SKM-1 treated with dmso at 0.1 percent for 144 hours (cell line): ENCODE measurements around the gene TRAPPC12.
"Not testable (repeated sequence)": the region's sequence is repeated elsewhere in the genome, so short reads cannot be mapped to it uniquely, and the experiment has no call there.

Experiments
- DNase-seq: peaks from one replicate; lab custom pipeline; 2025; ENCODE audit not compliant: unreplicated experiment; lab: John Stamatoyannopoulos, UW

TRAPPC12 gene

GRCh38 chr2:3451926-3452671 lies 72.6 kb downstream of the TRAPPC12 start:
- no peak for DNase-seq

GRCh38 chr2:3453190-3453999 lies 73.9 kb downstream of the TRAPPC12 start:
- DNase-seq, result no peak

GRCh38 chr2:3454005-3454404 lies 74.5 kb downstream of the TRAPPC12 start:
- not testable (repeated sequence) for DNase-seq

- DNase-seq, result no peak
Measured at GRCh38 chr2:3454802-3455201, 75.3 kb downstream of the TRAPPC12 start.

- DNase-seq, result no peak
Measured at GRCh38 chr2:3456125-3456524, 76.6 kb downstream of the TRAPPC12 start.

- DNase-seq, result no peak
Measured at GRCh38 chr2:3457524-3458395, 78.3 kb downstream of the TRAPPC12 start.

- no peak for DNase-seq
Measured at GRCh38 chr2:3458396-3459184, 79.1 kb downstream of the TRAPPC12 start.

GRCh38 chr2:3459185-3460015 lies 79.9 kb downstream of the TRAPPC12 start:
- no peak for DNase-seq

- no peak for DNase-seq
Measured at GRCh38 chr2:3460156-3460555, 80.7 kb downstream of the TRAPPC12 start.

GRCh38 chr2:3460831-3461800 lies 81.6 kb downstream of the TRAPPC12 start:
- no peak for DNase-seq

- DNase-seq, result peak; percentile 26
Measured at GRCh38 chr2:3461801-3462492, 82.5 kb downstream of the TRAPPC12 start.

- DNase-seq, result no peak
Measured at GRCh38 chr2:3462493-3463104, 83.1 kb downstream of the TRAPPC12 start.

GRCh38 chr2:3463186-3463835 lies 83.8 kb downstream of the TRAPPC12 start:
- DNase-seq, result no peak

- no peak for DNase-seq
Measured at GRCh38 chr2:3463944-3464343, 84.5 kb downstream of the TRAPPC12 start.

GRCh38 chr2:3464401-3465005 lies 85.0 kb downstream of the TRAPPC12 start:
- DNase-seq, result no peak

- no peak for DNase-seq
Measured at GRCh38 chr2:3465328-3465727, 85.8 kb downstream of the TRAPPC12 start.
